SK-N-SH treated with all-trans-retinoic acid at 6 μM for 48 hours (cell line): Measurements from ENCODE around the gene NFIA.

Experiments used
- BACH2 ChIP-seq: fragments of 250-450 bp; sonication (Bioruptor Pico); IDR thresholded peaks from 2 replicates; pipeline ENCODE4 v1.9.0; 2021; ENCODE audit warnings: mild to moderate bottlenecking, borderline replicate concordance
- CSRNP3 ChIP-seq: fragments of 250-450 bp; sonication (Bioruptor Pico); IDR thresholded peaks from 2 replicates; pipeline ENCODE4 v1.5.1; 2021; ENCODE audit warnings: mild to moderate bottlenecking, moderate library complexity
- ESRRG ChIP-seq: fragments of 250-450 bp; sonication (Bioruptor Pico); IDR thresholded peaks from 2 replicates; pipeline ENCODE4 v1.6.1; 2021; ENCODE audit warnings: mild to moderate bottlenecking
- TSHZ2 ChIP-seq: fragments of 250-450 bp; sonication (Bioruptor Pico); IDR thresholded peaks from 2 replicates; pipeline ENCODE4 v1.5.0; 2020; ENCODE audit warnings: mild to moderate bottlenecking, moderate library complexity
- ZFP30 ChIP-seq: fragments of 450-650 bp; formaldehyde crosslinking; IDR thresholded peaks from 2 replicates; pipeline ENCODE4 v1.5.0; 2022; ENCODE audit warnings: mild to moderate bottlenecking, moderate library complexity
- TF ChIP-seq, protein P1 (sequence below): fragments of 250-450 bp; sonication (Bioruptor Pico); IDR thresholded peaks from 2 replicates; pipeline ENCODE4 v1.8.0; 2020; ENCODE audit warnings: mild to moderate bottlenecking, moderate library complexity, borderline replicate concordance

DNA sequence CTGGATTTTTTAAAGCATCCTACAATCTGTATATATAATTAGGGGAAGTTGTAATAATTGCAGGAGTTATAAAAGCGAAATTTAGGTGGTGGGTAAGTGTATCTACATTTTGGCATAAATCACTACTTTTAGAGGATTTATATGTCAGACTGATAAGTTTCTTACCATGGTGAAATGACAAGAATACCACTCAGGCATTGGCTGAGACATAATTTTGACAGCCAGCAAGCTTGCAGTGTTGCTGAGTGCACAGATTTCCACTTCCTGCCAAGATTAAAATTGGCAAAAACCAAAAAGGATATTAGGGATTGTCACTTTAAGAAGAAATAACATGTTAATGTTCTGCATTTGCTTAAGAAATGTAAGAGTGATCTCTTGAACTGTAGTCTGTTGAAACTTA lies 28.2 kb downstream of the NFIA start:
- no peak for TF ChIP-seq TSHZ2 (CRISPR knock-in tag)
- no peak for TF ChIP-seq CSRNP3
- no peak for TF ChIP-seq BACH2 (CRISPR knock-in tag)
- TF ChIP-seq ZFP30, result no peak
- TF ChIP-seq, protein P1, sequence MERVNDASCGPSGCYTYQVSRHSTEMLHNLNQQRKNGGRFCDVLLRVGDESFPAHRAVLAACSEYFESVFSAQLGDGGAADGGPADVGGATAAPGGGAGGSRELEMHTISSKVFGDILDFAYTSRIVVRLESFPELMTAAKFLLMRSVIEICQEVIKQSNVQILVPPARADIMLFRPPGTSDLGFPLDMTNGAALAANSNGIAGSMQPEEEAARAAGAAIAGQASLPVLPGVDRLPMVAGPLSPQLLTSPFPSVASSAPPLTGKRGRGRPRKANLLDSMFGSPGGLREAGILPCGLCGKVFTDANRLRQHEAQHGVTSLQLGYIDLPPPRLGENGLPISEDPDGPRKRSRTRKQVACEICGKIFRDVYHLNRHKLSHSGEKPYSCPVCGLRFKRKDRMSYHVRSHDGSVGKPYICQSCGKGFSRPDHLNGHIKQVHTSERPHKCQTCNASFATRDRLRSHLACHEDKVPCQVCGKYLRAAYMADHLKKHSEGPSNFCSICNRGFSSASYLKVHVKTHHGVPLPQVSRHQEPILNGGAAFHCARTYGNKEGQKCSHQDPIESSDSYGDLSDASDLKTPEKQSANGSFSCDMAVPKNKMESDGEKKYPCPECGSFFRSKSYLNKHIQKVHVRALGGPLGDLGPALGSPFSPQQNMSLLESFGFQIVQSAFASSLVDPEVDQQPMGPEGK (CRISPR knock-in tag), result no peak
- TF ChIP-seq ESRRG (CRISPR knock-in tag), result no peak
